HG03159 (cell line): ENCODE measurements around the gene AOAH.
"Not testable (repeated sequence)": the region's sequence is repeated elsewhere in the genome, so short reads cannot be mapped to it uniquely, and the experiment has no call there.

Source experiments
- ATAC-seq: cut with Tn5 transposase; IDR thresholded peaks from one replicate; pipeline ENCODE4 v1.9.1; 2021; ENCODE audit warnings: mild to moderate bottlenecking, moderate library complexity; ENCODE audit not compliant: unreplicated experiment

The AOAH gene

GRCh38 chr7:36478745-36479144 lies 245.5 kb downstream of the AOAH start:
- no peak for ATAC-seq

DNA sequence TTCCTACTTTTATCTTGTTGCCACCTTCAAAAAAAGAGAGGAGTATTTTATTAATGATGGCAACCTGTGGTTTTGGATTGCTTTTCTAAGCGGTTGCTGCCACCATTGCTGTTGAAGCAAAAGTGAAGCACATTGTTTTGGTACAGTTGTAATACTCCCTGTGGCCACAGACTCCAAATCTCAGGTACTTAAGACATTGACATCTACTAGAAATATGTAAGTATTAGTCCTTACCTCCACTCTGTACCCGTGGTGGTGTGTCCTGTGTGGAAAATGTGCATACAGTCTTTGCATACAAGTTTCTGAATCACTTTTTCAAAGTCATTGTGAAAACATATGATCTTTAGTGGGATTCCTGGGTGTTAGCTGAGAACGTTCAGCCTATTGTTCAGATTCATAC lies 248.9 kb downstream of the AOAH start:
- no peak for ATAC-seq

GRCh38 chr7:36475011-36475342 lies 249.3 kb downstream of the AOAH start:
- ATAC-seq, result no peak

DNA sequence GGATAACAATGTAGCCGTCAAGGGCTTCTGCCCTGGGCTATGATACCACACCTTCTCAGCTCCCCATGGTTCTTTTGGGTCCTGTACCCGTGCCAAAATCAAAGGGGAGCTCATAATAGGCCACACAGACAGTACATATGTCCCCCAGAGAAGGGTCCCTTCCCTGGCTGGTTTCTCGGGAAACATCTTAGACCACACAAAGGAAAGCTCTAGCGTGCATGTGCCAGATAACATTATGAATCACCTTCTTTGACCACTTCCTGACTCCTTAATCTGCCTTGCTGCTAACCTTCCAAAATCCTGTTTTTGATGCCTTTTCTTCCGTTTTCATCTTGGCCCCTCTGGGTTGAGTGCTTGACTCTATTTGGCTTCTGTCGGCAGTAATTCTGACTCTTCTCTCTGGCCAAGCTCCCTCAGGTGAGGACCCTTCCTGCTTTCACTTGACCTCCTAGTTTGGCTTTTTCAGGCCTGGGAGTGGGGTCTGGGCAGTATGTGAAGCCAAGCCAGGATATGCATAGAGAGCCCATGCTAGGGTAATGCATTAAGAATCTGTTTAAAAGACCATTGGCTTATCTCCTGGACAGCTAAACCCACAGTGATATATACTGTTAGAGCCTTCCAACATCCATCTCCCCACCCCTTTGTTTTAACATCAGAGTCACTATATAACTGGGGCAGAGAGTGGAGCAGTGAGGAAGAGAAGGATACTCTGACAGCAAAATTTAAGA lies 249.8 kb downstream of the AOAH start:
- no peak for ATAC-seq

DNA sequence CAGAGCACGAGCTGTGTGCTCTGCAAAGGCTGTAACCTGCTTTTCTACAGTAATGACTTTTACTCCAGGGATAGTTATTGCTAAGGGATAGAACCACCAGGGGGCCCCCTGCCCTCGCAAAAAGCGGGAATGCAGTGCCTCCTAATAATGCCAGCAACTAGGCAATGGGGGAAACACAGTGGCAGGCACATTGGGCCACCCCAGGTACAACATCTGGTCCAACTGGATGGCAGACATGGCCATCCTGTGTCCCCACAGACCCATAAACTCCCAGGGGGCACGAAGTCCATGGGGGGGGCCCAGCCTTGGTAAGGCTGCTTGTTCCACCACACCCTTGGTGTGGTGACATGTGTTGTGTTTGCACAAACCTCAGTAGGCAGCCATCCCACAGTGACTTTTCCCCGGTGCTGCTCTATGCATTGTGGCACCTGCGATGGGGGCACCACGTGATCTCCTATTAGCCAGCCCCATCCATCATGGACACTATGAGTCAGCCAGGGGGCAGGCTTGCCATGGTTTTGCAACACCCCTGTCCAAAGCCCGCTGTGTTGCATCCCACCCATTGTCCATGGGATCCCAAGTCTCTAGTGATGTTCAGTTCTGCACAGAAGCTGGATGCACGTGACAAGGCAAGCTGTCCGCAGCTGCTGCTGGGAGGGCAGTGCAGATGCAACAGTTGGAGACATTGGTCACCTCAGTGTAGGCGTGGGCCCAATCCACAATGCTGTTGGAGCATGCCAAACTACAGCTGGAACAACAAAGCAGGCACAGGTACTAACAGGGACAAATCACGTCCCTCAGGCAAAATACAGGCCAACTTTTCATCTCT lies 250.6 kb downstream of the AOAH start:
- no peak for ATAC-seq

DNA sequence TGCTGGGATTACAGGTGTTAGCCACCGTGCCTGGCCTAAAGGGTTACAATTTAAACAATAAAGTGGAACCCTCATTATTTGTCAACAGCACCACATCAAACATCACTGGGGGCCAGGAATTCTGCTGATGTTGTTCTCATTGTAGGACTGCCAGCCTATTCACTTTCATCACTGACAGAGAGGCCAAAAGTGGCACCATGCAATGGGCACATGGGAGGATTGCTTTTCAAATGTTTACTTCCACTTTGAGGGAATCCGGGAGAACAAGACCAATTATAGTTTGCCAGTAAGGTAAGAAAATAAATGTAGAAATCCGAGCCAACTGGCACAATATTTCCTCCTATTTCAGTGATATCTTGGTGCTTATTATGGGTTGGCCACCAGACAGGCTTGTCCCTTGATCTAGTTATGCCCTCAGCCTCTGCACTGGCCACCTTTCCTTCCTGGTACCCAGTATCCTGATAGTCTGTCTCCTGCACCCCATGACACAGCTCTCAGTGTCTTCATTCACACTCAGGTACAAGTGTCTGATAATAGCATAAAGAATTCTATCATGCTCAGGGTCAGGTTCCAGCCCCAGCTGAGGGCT lies 252.1 kb downstream of the AOAH start:
- no peak for ATAC-seq

DNA sequence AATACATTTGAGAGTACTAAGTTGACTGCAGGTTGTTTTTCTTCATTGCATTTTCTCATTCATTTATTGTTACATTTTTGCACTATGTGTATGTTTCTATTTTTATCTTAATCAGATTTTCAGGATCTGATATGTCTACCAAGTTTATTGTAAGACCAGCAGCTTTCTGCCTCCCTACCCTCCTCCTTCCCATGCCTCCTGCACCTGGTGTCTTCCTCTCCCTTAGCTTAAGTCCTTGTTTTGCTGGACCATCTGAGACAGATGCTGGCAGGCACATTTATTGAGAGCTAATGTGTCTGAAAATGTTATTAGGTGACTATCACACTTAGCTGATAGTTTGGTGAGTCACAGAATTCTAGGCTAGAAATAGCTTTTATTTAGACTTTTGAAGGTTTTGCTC lies 255.1 kb downstream of the AOAH start:
- ATAC-seq, result no peak

DNA sequence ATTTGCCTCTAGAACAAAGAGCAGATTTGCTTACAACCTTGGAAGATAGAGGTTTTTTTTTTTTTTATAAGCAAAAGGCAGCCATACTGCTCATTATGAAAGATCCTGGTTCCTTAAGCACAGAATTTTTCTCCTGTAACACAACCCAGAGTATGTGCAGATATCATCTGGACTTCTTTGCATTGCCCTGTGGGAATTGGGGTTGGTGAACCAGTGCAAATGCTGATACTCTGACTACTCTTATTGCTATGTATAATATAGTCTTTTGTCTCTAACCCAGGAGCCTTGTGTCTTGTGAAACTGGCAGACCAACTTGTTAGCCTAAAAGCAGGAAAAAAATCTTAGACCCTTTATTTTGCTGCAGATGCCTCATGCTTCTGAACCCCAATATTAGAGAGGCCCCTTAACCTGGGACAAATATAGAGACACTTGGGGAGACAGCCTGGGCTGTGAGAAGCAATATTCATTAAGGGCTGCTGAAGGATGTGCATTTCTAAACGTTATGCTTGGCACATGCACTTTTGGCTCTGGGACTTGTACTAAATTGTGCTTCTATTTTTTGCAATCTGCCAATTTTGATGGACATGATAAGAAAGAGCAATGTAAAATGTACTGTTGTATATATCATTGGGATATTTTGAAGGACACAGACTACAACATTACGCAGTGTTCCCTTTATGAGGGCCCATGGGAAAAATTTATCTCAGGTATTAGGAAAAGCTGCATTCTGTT lies 255.8 kb downstream of the AOAH start:
- ATAC-seq, result no peak

DNA sequence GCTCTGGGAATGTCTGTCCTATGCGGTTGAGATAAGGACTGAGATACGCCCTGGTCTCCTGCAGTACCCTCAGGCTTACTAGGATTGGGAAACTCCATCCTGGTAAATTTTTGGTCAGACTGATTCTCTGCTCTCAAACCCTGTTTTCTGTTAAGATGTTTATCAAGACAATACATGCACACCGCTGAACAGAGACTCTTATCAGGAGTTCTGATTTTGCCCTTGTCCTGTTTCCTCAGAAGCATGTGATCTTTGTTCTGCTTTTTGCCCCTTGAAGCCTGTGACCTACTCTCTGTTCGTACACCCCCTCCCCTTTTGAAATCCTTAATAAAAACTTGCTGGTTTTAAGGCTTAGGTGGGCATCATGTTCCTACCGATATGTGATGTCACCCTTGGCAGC lies 258.3 kb downstream of the AOAH start:
- ATAC-seq, result not testable (repeated sequence)

- ATAC-seq, result no peak
Observed at GRCh38 chr7:36464271-36464670, 260.0 kb downstream of the AOAH start.
